Muscle of arm (tissue), 14 donors: Measurements from ENCODE around the gene POLH. TPM values are rescaled to one million over a fixed set of nuclear protein-coding genes. Genes with fewer than 3 reads are reported as not detected.
"Not testable (repeated sequence)": the region's sequence is repeated elsewhere in the genome, so short reads cannot be mapped to it uniquely, and the experiment has no call there.

Experiments
- DNase-seq: peaks from one replicate; pipeline ENCODE4 v3.0.0-alpha.2; 2013
- long read RNA-seq, 11 donors: transcript quantifications; one replicate each; lab custom pipeline, GENCODE V29; 2026
- polyA plus RNA-seq, 12 donors: library from polyadenylated mRNA; unstranded; fragments of 120-200 nt; gene quantifications; one replicate each; pipeline ENCODE4 v1.2.1, GENCODE V29; 2013; ENCODE audit not compliant: insufficient read length in 12 of 12

Gene POLH
- 10 to 100 TPM in 9 of 12 donors, 1 to 10 TPM in 2, not detected in 1; 4.0 to 16.1 (median 12.7) TPM for polyA plus RNA-seq
- long read RNA-seq, donor 1, partial matches to known transcripts = 0 of 2 reads
- long read RNA-seq, donor 1, other reads (novel, unspliced or antisense) = 0 of 2 reads
- long read RNA-seq, donor 2, partial matches to known transcripts = 0 of 2 reads
- long read RNA-seq, donor 2, other reads (novel, unspliced or antisense) = 0 of 2 reads
- long read RNA-seq, donor 3 = 0 reads
- long read RNA-seq, donor 4, partial matches to known transcripts = 0 of 1 reads
- long read RNA-seq, donor 4, other reads (novel, unspliced or antisense) = 0 of 1 reads
- long read RNA-seq, donor 5, partial matches to known transcripts = 0 of 2 reads
- long read RNA-seq, donor 5, other reads (novel, unspliced or antisense) = 0 of 2 reads
- long read RNA-seq, donor 6 = 0 reads
- long read RNA-seq, donor 7, partial matches to known transcripts = 0 of 1 reads
- long read RNA-seq, donor 7, other reads (novel, unspliced or antisense) = 0 of 1 reads
- long read RNA-seq, donor 8, partial matches to known transcripts = 0 of 2 reads
- long read RNA-seq, donor 8, other reads (novel, unspliced or antisense) = 0 of 2 reads
- long read RNA-seq, donor 9 = 0 reads
- long read RNA-seq, donor 10, partial matches to known transcripts = 0 of 3 reads
- long read RNA-seq, donor 10, other reads (novel, unspliced or antisense) = 0 of 3 reads
- long read RNA-seq, donor 11, partial matches to known transcripts = 0 of 2 reads
- long read RNA-seq, donor 11, other reads (novel, unspliced or antisense) = 0 of 2 reads

DNA sequence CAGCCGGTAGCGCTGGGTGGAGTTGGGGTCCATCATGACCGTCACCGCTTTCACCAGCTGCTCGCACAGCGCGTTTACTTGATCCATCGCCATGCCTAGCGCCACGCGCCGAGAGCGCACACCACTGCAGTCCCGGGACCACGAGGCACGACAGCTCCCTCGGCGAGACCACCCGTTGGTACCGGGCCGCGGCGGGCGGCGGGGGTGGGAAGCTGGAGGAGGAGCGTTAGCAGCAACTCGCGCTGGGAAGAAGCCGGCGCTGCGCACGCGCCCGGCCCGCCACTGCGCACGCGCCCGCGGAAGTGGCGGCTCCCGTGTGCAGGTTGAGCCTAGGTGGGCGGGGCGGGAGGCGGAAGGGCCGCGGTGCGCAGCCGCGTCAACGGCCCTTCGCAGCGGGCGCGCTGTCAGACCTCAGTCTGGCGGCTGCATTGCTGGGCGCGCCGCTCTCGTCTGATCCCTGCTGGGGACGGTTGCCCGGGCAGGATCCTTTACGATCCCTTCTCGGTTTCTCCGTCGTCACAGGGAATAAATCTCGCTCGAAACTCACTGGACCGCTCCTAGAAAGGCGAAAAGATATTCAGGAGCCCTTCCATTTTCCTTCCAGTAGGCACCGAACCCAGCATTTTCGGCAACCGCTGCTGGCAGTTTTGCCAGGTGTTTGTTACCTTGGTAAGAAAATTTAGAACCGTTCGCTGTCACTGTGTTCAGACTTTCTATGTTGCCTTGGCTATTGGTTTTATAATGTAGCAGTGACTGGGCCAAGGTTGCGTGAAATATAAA, at the start of gene POLH, which contains the start of gene XPO5:
TSS of gene POLH (plus strand) at position 414 of the 780 bp plus-strand sequence. CDS start 6,135 bp downstream, outside the sequence.
TSS of gene XPO5 (minus strand) at position 267 of the 780 bp plus-strand sequence. CDS start at position 93, 174 bp downstream.
- DNase-seq = peak; percentile 90

DNA sequence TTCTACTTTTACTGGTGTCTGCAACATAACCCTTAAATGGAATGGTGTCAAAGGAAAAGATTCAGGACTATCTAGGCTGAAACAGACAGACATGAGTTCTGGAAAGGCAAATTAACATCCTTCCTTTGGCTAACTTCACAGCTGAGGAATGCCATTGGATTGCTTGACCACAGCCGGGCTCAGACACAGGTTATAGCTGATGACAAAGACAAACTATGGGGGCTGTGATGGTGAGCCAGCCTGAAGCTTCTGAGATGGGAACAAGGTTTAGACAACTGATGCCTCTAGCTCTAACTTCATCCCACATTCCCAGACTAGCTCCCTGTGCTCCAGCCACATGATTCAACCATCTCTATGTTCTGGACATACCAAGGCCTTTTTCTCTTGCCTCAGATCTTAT, 43.8 kb upstream of the POLH start:
- no peak for DNase-seq

DNA sequence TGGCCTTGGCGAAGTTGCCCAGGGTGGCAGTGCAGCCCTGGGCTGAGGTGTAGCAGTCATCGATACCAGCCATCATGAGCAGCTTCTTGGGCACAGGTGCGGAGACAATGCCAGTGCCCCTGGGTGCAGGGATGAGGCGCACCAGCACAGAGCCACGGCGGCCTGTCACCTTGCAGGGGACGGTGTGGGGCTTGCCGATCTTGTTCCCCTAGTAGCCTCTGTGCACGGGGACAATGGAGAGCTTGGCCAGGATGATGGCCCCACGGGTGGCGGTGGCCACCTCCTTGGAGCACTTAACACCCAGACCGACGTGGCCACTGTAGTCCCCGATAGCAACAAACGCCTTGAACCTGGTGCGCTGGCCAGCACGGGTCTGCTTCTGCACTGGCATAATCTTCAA, 37.0 kb upstream of the POLH start:
- not testable (repeated sequence) for DNase-seq

DNA sequence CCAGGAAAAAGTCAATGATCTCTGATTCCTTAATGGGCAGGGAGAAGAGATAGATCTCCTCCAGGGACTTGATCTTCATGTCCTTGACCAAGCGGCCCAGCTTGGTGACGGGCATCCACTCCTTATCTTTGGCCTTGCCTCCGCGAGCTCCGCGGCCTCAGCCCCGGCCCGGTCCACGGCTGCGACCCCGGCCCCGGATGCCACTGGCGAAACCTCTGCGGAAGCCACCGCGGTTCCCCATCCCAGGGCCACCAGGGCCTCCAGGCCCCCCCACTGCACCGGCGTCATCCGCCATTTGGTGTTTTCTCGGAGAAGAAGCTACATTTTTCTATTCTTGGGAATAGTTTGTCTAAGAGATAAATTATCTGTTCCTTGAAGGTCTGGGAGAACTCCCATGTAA, 36.6 kb upstream of the POLH start:
- not testable (repeated sequence) for DNase-seq

DNA sequence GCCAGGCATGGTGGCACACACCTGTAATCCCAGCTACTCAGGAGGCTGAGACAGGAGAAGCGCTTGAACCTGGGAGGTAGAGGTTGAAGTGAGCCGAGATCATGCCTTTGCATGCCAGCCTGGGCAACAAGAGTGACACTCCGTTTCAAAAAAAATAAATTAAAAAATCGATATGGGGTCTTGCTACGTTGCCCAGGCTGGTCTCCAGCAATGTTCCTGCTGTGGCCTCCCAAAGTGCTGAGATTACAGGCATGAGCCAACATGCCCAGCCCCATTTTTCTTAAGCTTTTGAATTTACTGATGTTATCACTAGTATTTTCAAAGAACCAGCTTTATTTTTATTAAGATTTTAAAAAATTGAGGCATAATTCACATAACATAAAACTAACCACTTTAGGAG, 35.5 kb upstream of the POLH start:
- DNase-seq = no peak

DNA sequence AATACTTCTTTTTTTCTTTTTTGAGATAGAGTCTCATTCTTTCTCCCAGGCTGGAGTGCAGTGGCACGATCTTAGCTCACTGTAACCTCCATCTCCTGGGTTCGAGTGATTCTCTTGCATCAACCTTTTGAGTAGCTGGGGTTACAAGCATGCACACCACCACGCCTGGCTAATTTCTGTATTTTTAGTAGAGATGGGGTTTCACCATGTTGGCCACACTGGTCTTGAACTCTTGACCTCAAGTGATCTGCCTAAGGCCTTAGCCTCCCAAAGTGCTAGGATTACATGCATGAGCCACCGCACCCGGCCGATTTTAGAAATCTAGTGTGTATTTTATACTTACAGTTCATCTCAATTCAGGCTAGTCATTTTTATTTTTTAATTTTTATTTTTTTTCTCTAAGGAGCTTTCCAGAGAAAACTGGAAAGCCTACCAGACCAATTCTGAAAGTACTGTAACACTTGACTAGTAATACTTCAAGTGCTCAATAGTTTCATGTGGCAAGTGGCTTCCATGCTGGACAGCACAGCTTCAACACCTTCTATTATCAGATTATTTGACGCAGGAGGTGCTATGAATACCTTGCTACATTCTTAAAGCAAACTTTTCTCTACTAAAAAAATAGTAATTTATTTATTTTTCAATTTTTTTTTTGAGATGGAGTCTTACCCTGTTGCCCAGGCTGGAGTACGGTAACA, 34.1 kb upstream of the POLH start:
- DNase-seq = no peak

DNA sequence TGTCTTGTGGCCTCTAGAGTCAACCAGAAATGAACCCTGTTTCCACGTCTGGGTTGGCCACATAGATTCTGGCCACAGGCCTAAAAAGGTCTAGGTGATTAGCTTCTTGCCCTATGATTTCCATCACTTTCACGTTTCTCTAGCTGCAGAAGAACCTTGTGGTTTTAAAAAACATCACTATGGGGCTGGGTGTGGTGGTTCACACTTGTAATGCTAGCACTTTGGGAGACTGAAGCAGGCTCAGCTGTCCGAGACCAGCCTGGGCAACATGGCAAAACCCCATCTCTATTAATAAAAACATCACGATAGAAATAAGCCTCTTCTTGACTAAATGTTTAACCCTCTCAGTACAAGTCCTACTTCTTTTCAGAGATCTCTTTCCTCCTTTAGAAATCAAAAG, 31.5 kb upstream of the POLH start:
- no peak for DNase-seq

DNA sequence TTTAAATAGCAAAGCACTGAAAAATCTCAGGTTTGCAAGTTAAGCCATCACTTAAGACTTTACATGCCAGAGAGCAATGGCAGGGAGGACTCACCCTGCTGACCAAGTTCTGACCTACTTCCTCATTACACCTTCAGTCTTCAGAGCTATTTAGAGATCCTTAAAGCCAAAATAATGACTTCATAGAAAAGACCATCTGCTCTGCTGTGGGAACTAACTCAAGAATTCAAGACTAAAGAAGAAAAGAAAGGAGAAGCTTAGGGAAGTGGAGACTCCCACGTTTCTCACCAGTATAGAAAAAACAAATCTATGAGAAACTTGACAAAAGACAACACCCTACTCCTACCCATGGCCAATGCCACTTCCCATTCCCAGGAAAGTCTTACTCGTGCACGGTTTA, 28.8 kb upstream of the POLH start:
- no peak for DNase-seq

DNA sequence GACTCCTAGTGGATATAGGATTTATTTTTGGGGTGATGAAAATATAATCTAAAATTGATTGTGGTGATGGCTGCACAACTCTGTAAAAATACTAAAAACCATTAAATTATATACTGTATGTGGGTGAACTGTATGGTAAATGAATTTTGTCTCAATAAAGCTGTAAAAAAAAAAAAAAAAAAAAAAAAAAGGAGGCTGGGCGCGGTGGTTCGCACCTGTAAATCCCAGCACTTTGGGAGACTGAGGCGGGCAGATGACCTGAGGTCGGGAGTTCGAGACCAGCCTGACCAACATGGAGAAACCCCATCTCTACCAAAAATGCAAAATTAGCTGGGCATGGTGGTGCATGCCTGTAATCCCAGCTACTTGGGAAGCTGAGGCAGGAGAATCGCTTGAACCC, 18.4 kb upstream of the POLH start:
- not testable (repeated sequence) for DNase-seq

DNA sequence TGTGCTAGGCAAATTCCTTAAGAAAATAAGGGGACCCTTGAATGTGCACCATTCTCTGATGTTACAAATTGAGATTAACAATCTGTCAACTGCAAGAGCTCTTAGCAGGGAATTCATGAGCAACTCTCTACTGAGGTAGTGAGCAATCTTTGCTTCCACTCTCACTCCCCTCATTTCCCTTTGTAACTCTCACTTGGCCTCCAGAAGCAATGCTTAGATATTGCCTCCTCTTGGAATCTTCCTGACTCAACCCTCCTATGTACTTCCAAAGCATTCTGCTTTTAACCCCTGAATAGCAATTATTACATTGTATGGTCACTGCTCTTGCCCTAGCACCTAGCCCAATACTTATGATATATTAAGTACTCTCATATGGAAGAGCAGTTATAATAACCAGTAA, 16.7 kb upstream of the POLH start:
- DNase-seq = no peak

DNA sequence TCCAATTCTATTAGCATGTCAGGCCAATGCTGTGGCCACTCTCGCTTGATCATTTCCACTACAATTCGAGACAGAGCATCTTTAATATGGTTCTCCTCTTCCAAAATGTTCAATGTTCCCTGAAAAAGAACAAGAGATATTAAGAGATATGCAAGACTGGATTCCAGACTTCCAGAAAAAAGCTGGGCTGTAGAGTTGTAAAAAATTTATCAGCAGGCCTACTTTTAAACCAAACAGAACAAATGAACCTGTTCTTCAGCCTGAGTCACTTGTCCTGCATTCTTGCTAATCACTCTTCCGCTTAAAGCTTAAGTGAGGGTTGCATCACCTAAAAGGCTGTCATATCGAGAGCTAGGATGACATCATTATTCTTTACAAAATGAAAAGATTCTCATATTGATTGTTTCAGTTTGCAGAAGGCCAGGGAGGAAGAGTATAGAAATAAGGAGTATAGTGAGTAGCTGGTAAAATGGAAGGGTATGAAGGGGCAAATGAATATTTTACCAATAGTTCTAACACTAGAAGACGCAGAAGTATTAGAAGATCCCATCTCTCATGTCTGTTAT, 5.0 kb upstream of the POLH start:
- no peak for DNase-seq

DNA sequence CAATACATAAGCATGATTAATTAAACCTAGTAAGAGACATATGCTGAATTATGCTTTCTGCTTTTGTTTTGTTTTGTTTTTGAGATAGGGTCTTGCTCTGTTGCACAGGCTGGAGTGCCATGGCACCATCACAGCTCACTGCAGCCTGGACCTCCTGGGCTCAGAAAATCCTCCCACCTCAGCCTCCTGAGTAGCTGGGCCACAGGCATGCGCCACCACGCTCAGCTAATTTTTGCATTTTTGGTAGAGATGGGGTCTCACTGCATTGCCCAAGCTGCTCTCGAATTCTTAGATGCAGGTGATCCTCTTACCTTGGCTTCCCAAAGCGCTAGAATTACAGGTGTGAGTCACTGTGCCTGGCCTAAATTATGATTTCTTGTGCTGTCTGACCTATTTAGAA, 4.0 kb upstream of the POLH start:
- DNase-seq = no peak

DNA sequence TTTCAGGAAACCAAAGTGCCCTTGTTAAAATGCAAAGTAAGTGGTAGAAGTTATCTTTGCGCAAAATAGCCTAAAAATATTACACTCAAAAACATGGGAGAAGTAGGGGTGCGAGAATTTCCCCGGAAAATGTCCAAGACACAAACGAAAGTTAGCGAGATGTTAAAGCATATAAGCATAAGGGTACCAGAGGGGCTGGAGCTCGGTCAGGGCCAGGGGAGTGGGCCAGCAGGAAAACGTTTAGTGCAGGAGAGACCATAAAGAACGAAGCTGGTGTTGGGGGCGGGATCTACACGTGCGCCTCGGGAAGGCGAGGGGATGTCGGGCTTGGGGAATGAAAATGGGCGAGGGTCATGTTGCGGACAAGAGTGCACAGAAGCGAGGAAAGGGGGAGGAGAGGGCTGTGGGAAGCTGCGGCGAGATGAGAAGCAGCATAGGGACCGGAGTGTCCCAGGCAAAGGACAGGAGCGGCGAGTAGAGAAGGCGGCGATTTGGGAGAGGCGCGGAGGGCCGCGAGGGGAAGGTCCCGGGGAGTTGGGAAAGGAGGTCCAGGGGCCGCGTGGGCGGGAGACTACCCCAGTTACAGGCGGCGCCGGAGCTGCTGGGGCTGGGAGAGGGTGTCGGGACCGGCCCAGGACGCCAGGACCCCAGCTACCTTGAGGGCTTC, 747 bp upstream of the POLH start:
- DNase-seq = peak; percentile 25

DNA sequence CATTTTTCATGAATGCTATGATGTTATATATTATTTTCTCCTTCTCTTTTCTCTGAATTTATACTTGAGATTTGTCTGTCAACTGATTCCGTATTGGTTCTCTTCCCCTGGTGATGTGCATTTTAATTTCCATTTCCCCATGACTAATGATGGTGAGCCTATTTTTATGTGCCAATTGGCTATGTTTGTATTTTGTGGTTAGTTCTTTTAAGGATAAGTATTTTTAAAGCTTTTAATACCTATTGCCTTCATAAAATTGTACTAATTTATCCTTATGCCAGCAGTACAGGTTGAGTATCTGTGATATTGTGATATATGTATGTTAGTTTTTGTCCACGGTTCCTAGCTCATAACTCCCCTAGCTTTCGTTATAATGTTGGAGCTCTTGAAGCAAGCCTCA, 2.8 kb downstream of the POLH start:
- DNase-seq = no peak

DNA sequence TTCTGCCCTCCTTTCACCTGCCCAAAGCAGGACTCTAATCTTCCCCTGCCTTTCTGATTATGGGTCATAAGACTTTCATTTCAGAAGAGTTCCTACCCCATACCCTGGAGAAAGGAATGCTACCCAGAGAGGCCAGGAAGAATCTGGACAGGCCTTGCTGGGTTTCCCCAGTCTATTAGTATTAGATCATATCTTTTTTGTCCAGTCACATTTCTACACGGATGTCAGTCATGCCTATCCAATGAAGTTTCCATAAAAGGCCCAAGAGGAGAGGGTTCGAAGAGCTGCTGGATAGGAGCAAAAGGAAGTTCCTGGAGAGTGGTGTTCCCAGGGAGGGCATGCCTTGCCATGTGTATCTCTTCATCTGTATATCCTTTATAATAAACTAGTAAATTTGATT, 3.2 kb downstream of the POLH start:
- DNase-seq = no peak

DNA sequence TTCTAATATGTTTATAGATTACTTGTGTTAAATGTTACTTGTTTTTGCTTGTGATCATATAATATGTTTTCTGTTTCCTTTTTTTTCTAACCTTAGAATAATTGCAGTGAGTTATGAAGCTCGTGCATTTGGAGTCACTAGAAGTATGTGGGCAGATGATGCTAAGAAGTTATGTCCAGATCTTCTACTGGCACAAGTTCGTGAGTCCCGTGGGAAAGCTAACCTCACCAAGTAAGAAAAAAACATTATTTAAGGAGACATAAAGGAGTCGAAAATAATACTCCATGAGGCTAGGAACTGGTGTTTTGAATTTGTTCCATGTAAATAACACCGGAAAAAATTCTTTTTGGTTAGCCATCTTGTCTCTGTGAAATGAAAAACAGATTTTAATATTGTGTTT, 6.9 kb downstream of the POLH start:
- no peak for DNase-seq

DNA sequence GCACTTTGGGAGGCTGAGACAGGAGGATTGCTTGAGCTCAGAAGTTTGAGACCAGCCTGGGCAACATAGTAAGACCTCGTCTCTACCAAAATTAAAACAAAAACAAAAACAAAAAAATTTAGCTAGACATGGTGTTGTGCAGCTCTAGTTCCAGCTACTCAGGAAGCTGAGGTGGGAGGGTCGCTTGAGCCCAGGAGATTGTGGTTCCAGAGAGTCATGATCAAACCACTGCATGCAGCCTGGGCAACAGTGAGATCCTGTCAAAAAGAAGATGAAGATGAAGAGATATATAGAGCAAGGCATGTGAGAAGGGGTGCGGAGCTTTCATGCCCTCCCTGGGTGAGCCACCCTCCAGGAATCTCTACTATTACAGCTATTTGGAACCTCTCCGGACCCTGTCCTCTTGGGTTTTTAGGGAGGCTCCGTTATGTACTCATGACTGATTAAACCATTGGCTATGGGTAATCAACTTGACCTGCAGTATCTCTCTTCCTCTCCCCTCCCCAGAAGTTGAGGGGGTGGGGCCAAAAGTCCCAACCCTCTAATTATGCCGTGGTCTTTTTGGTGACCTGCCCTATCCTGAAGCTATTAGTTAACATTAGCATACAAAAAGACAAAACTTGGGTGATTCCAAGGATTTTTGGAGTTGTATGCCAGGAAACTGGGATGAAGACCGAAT, 9.0 kb downstream of the POLH start:
- no peak for DNase-seq

DNA sequence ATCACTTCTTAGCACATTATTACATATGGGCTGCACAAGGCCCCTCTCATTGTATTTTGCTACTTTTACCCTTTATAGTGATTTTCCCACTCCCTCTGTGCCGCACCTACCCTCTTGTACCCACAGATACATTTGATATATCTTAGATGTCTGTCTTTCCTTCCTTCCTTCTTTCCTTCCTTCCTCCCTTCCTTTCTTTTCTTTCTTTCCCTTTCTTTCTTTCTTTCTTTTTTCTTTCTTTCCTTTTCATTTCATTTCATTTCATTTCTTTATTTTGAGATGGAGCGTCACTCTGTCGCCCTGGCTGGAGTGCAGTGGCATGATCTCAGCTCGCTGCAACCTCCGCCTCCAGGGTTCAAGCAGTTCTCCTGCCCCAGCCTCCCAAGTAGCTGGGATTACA, 12.2 kb downstream of the POLH start:
- no peak for DNase-seq

DNA sequence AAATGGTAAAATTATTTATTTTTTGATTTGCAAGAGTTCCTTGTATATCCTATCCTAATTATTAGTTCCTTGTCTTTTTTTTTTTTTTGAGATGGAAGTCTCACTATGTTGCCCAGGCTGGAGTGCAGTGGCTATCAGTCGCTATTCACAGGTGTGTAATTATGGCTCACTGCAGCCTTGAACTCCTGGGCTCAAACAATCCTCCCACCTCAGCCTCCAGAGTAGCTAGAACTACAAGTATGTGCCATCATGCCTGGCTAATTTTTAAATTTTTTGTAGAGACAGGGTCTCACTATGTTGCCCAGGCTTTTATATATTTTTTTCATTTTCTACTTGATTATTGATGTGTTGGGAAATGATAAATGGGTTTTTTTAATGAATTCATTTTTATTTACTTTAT, 13.6 kb downstream of the POLH start:
- DNase-seq = not testable (repeated sequence)

DNA sequence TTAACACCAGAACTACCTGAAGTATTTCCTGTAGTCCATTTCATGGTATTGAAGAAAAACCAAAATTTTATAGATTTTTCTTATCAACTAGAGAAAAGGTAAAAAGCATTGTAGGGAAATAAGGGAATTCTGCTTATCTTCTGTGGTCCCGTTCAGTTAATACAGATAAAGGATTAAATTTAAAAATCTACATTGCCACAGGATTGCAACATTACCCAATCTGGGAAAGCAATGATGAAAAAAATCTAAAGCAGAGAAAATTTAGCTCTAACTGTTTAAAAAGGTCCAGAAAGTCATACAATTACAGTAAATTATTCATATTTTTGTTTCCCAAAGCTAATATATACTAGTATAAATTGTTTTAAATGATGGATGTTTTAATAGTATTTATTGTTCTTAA, 18.0 kb downstream of the POLH start:
- no peak for DNase-seq
